ENCODE results near the gene OPRM1.

DNA sequence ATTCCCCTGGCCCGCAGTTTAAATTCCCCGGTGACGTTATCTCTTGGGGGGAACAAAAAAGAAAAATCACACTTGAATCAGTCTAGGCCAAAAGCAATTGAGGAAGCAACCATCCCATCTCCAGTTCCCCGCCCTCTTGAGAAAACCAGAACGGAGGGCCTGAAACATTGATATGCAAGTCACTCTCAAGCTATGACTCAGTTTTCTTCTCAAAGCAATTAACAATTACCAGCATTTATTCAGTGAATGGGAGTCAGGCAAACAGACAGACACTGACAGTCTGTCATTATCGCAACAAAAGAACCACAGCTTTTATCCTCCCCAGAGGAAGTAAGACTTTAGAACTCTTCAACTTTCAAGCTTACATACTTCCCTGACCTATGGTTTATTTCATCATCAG lies 100.9 kb downstream of the OPRM1 start:
- TF ChIP-seq, protein P1, sequence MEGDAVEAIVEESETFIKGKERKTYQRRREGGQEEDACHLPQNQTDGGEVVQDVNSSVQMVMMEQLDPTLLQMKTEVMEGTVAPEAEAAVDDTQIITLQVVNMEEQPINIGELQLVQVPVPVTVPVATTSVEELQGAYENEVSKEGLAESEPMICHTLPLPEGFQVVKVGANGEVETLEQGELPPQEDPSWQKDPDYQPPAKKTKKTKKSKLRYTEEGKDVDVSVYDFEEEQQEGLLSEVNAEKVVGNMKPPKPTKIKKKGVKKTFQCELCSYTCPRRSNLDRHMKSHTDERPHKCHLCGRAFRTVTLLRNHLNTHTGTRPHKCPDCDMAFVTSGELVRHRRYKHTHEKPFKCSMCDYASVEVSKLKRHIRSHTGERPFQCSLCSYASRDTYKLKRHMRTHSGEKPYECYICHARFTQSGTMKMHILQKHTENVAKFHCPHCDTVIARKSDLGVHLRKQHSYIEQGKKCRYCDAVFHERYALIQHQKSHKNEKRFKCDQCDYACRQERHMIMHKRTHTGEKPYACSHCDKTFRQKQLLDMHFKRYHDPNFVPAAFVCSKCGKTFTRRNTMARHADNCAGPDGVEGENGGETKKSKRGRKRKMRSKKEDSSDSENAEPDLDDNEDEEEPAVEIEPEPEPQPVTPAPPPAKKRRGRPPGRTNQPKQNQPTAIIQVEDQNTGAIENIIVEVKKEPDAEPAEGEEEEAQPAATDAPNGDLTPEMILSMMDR (conservative IDR thresholded peaks at IDR 0.05) = no peak
- no peak for TF ChIP-seq ZFX (IDR thresholded peaks at IDR 0.05)
